ENCODE data around the gene STON2.
"Not testable (repeated sequence)": the region's sequence is repeated elsewhere in the genome, so short reads cannot be mapped to it uniquely, and the experiment has no call there.

Gene STON2

DNA sequence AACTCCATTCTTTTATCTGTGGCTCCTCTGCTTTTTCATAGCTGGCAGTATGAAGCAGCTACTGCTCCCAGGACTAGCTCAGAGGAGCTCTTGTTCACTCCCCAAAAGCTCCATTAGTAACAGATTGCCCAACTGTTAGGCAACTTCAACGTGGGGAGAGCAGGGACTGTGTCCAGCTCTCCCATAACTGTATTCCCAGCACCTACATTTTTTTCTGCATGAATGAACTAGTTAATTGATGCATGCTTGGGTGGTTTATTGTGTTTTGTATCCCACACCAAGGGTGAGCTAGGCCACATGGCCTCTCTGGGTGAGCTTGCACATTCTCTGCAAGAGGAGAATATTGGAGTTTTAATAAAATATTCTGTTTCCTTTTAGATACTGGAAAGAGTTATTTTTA is 15.2 kb downstream of the STON2 start:
- DNase-seq (ENCODE audit: low read depth in 2 of 2): no peak

DNA sequence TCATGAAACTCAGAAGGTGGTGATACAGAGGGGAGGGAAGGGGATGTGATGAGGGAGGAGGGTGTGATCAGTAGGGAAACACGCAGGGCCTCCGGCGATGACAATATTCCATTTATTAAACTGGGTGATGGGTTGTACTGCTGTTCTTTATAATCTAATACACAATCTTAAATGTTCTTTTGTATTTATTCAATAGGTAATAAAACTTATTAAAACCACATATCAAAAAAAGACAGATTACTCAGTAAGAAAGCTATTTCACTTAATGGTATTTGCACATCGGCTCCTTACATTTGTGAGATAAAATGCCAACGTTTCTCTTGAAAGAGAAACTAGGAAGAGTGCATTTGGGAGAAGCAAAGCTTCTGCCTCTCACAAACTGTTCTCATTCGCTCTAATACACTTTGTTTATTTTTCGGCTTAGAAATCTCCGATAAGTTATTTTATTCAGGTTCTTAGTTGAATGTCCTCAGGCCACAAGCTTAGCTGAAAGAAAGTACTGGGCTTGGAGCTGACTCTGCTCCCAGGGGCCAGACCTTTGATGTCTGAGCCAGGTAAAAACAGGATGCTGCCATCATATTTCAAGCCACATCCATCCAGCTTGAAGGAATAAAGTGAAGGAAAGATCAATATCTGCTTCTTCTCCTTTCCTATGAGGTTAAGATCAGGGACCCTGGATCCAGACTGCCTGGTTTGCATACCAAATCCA is 17.5 kb downstream of the STON2 start:
- no peak for DNase-seq (ENCODE audit: low read depth in 2 of 2)

DNA sequence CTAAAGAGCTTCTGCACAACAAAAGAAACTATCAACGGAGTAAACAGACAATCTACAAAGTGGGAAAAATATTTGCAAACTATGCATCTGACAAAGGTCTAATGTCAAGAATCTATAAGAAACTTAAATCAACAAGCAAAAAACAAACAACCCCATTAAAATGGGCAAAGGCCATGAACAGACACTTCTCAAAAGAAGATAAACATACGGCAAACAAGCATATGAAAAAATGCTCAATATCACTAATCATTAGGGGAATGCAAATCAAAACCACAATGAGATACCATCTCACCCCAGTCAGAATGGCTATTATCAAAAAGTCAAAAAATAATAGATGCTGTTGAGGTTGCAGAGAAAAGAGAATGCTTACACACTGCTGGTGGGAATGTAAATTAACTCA is 20.1 kb downstream of the STON2 start:
- DNase-seq (ENCODE audit: low read depth in 2 of 2): not testable (repeated sequence)

DNA sequence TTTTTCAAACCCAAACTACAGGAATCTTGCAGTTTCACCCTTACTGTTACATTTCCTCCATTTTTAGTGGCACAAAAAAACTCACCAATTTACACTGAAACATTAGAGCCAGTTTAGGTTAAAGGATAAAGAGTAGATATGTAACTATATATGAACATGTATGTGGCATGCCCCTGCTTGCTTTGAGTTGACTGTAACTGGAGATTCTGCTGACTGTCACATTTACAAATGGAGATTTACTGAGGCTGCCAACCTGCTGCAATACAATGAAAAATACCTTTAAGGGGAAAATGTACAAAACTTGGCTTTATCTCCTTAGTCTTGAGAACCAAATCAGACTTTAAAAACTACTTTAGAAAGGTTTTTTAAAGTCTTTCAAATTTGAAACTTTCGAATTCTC is 28.3 kb downstream of the STON2 start:
- no peak for DNase-seq (ENCODE audit: low read depth in 2 of 2)

DNA sequence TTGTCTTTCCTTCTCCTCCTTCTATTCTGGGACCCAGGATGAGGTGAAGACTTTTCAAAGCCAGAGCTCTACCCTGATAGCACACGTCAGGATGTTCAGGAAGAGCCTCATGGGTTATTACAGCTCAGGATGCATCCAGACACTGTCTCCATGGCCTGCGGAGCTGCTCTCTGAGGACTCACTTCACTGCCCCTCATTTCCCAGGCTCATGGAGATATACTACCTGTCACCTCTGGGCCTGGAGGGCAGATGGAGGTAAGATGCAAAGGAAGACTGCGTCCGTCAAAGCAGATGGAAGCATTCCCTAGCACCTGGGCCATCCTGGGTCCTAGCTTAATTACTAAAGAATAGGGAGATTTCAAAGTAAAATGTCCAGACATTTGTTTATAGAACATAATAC is 32.6 kb downstream of the STON2 start:
- DNase-seq (ENCODE audit: low read depth in 2 of 2): no peak

DNA sequence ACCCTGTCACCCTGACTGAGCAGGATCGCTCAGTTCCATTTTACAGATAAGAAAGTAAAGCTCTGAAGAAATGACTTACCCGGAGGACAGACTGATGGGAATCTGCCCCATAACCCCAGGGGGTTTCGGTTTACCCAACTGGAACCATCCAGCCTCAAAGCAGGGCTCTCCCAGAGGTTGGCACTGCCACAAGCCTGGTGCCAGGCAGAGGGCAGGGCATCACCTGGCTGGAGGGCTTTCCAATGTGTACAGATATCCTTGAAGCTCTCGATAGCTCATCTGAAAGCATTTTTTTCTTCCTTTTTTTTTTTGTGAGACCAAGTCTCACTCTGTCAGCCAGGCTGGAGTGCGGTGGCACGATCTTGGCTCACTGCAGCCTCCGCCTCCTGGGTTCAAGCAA is 33.2 kb downstream of the STON2 start:
- no peak for DNase-seq (ENCODE audit: low read depth in 2 of 2)

DNA sequence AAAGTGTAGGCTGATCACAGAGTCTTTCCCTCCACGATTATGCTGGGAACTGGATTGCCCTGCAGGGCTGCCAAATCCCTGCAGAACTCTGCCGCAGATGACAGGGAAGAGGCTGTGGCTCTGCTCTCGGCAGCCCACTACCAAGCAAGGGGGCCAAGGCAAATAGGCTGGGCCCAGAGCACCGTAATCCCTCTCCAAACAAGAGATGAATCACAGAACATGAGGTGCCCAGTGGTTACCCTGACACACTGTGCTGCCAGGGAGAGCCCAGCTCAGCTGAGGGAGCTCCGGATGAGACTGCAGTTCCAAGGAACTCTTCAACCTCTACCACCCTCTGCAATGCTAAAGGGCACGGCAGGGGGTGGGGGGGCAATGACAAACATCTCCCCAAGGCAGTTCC is 33.9 kb downstream of the STON2 start:
- no peak for DNase-seq (ENCODE audit: low read depth in 2 of 2)

DNA sequence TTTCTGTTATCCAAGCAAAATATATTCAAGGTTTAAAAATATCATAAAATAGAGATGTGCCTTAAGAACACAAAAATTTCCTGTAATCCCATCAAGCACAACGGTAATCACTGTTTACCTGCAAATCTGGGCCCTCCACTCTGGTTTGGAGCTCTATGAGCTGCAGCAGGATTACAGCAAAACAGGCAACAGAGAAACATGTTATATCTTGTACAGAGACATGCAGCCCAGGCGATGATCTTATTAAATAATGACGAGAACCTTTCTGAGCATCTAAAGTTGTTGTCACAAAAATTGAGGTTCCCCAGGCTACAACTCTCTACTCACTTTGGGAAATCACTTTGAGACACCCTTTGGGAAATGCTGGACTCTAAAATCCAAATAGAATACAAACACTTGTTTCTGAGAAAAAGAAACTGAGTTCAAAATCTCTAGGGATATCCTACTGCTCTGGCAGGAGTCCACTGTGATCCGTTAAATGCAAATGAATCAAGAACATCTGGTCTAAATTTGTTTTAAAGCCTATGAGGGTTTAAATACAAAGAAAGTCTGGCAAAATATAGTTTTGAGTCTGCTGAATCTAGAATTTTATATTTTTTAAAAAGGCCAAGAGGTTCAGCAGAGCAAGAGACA is 36.3 kb downstream of the STON2 start:
- DNase-seq (ENCODE audit: low read depth in 2 of 2): no peak

DNA sequence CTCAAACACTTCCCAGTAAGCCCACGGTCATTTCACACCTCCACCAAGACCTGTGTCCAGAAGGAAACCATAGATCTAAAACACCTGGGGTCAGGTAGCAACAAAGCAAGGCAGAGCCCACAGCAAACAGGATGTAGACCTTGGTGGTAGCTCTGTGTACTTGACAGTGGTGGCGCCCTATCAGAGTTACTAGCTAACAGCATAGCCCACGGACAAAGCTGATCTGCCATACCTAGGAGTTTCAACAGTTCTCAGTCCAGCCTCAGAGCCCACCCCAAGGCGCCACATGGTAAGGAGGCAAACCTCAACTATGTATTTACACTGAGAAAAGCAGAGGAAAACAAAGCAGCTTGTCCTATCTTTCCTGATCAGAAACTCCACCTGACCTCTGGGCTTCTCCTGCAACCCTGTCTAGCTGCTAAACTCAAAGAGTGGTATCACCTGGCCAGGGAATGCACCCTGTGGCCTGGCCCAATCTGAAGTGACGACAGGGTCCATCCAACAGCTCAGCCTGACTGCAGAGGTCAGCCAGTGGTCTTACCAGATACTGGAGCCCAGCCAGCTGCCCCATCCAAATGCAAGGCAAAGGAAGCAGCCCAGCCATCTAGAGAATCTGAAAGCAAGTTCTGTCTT is 46.3 kb downstream of the STON2 start:
- DNase-seq (ENCODE audit: low read depth in 2 of 2): no peak

DNA sequence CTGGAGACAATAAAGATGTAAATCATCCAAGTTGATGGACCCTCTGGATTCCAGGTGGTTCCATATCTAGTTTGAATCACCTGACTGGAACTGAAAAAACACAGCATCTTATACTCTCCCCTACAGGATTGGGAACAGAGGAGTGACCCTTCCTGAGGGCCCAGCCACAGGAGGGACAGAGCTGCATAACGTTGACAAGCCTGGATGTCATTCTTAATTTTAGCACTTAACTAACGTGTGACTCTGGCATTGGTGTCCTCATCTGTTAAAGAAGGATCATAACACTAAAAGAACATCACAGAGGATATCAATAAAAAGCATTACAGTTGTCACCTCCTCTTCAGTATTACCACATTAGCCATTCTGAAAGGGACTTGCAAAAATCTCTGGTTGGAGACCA is 47.7 kb downstream of the STON2 start:
- no peak for DNase-seq (ENCODE audit: low read depth in 2 of 2)

DNA sequence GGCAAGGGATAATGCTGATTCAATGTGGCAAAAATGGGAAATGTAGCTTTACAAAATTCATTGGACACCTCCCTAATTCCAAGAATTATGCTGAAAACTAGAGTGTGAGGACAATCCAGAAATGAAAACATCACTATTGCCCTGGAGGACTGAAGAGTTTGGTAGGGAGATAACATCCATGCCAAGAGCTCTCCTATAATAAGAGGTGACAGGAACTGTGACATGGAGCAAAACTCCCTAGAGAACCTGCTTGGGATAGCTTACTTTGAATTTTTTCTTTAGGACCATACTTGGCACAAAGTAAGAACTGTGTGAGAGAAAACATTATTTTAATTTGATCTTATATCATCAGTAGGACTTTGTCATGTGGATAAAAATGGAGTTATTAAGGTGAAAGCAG is 48.9 kb downstream of the STON2 start:
- DNase-seq (ENCODE audit: low read depth in 2 of 2): no peak

DNA sequence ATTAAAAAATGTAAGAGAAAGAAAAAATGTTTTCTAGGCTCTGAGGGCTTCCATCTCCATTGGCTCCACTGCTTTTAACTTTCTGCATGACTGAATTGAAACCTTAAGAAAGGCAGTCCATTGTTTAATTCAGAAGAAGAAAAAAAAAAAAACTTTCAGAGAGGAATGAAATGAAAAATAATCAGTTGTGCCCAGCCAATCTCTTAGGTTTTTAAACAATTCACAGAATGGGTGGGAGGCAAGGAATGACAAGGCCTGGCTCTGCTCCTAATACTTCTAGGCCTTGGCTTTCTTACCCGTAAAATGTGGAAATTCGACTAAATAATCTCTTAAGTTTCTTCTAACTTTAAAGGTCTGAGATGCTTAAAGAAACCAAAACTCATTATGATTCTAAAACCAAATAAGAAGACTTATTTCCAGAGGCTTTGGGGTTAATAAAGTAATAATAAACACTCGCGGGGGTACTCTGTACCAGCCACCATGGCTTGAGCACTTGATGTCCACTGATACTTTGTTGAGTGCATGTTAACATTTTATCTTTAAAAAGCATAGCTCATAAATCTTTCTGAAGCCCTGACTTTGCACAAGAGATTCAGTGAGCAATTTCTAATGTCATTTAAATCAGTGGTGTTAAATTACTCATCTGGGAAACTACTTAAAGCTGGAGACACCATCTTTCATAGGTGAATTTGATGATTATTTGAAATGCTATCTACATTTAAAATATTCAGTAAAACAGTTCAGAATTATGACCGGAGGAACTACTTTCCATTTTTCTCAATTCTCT is 49.6 kb downstream of the STON2 start:
- DNase-seq (ENCODE audit: low read depth in 2 of 2): no peak

DNA sequence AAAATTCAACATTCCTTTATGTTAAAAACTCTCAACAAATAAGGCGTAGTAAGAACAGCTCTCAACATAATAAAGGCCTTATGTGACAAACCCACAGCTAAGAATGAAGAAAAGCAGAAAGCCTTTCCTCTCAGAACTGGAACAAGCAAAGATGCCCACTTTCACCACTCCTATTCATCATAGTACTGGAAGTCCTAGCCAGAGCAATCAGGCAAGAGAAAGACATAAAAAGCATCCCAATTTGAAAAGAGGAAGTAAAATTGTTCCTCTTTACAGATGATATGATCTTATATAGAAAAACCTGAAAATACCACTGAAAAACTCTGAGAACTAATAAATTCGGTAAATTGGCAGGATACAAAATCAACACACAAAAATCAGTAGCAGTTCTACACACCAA is 52.1 kb downstream of the STON2 start:
- no peak for DNase-seq (ENCODE audit: low read depth in 2 of 2)

DNA sequence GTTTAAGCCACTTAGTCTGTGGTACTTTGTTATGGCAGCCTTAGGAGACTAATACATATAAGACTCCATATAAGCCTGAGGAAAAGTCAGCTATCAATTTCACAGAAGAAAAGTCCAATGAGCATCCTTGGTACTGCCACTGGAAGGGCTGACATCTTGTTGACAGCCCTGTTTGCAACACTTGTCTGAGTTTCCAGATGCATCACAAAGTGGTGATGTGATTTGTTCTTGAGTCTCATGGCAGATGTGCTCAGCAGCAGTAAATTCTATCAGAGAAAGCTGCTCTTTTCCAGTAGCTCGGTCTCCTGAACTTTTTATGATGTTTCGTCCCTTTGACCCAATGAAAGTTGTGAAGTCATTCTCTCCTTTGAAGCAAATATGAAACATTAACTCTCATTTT is 54.3 kb downstream of the STON2 start:
- DNase-seq (ENCODE audit: low read depth in 2 of 2): no peak

DNA sequence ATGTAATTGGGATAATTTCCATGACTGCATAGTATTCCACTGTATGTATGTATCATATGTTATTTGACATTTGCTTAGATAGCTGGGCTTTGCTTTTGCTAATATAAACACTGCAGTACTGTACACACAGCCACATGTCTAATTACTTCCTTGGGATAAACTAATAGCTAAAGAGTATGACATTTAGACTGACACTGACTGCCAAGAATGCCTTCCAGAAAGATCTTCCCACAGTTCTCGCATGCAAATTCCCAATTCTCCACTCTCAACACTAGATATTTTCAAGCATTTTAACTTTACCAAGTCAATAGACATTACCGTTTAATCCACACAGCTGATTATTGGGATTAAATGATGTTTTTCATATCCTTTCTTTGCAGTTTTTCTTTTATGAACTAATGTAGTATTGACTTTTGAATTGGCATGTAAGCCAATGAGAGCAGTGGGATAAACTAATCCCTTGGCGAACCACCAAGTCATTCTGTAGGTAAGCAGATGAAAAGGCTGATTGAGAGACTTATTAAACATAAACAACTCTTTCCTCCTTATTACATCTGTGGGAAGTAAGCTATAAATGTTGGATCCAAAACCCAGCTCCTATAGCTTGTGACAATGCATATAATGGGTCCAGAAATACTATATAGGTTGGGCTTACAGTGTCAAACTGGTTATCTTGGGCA is 55.5 kb downstream of the STON2 start:
- DNase-seq (ENCODE audit: low read depth in 2 of 2): no peak

DNA sequence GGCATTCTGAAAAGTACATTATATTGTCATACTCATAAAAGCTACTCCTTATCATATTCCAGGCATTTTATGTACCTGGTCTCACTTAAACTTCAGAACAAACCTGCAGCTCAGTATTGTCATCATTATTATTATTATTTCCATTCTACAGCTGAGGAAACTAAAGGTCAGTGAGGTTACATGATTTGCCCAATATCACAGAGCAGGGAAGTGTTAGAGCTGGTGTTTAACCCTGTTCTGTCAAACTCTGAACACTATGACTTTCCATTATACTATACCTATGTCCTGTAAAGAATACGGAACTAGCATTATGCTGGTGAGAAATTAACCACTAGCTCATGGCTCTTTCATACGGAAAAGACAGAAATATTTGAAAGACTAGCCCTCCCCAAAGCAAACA is 56.4 kb downstream of the STON2 start:
- DNase-seq (ENCODE audit: low read depth in 2 of 2): no peak

DNA sequence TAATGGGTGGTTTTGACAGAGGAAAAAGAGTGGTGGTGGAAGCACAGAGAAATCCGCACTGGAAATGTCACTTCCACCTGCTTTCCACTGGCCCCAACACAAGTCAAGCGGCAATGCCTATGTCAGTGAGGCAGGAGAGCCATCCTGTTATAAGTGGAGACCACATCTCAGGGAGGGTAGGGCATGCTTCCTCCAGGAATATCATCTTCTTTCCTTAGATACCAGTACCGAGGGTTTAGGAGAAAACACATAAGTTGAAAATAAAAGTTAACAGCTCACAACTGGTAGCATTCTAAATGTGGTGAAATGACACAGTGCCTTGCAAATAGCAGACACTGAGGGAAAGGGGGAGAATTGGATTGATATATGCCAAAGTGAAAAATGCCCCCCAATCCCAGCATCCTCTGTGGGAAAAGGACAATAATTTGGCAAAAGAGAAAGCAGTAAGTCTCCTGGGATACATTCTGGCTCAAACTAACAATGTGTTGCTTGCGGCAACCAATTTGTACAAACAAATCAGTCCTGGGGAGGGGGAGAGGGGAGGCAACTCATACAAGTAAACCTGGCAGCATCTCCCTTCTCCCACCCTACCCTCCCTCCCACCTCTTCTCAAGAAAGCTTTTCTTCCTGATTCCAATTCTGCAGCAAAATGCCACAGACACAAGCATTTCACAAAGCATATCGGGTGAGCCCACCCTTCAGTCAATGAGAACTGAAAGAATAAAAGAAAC is 57.1 kb downstream of the STON2 start:
- no peak for DNase-seq (ENCODE audit: low read depth in 2 of 2)

DNA sequence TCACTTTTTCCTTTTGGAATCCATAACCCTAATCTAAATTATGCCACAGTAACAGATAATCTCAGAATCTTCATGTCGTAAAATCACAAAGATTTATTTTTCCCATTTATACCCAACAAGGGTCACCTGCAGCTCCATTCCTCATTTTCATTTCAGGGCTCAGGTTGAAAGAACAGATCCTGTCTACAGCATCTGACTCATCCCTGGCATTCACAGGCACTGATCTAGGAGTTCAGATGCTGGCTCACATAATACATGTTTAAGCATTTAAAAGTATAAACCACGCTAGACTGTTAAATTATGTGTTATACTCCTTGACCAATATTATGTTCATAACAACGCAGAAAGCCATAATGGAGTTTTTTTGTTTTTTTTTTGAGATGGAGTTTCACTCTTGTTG is 58.3 kb downstream of the STON2 start:
- DNase-seq (ENCODE audit: low read depth in 2 of 2): no peak

DNA sequence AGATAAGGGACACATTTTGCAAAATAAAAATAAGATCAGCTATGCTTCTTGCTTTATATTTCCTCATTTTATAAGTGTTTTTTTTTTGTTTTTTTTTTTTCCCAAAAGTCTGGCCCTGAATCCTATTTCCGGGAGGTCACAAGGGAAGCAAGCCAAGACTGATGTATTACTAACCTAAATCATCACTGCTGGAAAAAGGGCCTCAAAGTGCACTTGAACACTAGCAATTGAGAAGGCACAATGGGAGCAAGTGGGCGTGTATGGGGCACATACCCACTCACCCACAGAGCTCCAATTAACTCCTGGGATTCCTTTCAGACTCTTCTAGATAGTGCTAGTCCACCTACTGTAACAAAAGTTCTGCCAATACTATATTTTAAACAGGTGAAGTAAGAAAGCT is 58.8 kb downstream of the STON2 start:
- DNase-seq (ENCODE audit: low read depth in 2 of 2): no peak

DNA sequence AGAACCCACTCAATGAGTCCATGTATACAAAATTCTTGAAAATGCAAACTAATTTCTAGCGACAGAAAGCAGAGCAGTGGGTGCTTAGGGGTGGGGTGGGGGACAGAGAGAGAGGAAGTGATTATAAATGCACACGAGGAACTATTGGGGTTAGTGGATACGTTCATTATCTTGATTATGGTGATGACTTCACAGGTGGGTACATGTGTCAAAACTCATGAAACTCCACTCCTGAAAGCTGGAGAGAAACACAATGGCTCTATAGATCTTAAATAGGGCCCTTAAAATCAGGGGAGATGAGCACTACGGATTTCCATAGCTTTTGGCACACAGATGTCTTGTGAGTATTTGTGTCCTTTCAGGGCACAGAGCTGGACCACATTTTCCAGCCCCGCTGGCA is 59.9 kb downstream of the STON2 start:
- no peak for DNase-seq (ENCODE audit: low read depth in 2 of 2)

DNA sequence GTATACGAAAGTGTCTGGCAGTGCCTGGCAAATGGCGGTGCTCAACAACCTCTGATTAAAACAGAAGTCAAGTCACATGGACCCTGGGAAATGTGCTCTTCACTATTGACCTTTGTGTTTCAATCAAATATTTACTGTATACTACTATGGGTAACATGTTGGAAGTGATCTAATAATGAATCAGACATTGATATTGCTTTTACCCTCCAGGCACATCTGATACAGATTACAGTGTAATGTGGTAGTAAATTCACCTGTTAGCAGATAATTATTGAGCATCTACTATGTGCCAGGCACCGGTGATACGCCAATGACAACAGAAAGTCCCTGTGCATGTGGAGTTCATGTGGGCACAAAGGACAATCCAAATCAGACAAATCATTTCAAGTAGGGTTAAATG is 63.1 kb downstream of the STON2 start:
- DNase-seq (ENCODE audit: low read depth in 2 of 2): no peak
